Chondrocyte (in vitro differentiated cells): ENCODE measurements around the gene ESRRA. TPM values are rescaled to one million over a fixed set of nuclear protein-coding genes. Genes with fewer than 3 reads are reported as not detected.
A peak's percentile ranks its signal among the peaks of the same experiment; 100 is the strongest.

Source experiments
- DNase-seq: peaks from one replicate; pipeline ENCODE4 v3.0.0; 2021; ENCODE audit warnings: mixed read lengths, low spot score
- H3K27ac Mint-ChIP-seq: one replicate; pipeline ENCODE4 v1.8.0; 2021; ENCODE audit warnings: mild to moderate bottlenecking, moderate library complexity, mixed read lengths; ENCODE audit not compliant: unreplicated experiment
- H3K27me3 Mint-ChIP-seq: 2 replicates; pipeline ENCODE4 v1.8.0; 2021; ENCODE audit warnings: low read depth, mixed read lengths
- H3K36me3 Mint-ChIP-seq: 2 replicates; pipeline ENCODE4 v1.8.0; 2021; ENCODE audit warnings: low read depth, mixed read lengths
- H3K4me1 Mint-ChIP-seq: 2 replicates; pipeline ENCODE4 v1.8.0; 2021; ENCODE audit warnings: low read depth, mild to moderate bottlenecking, mixed read lengths
- H3K4me3 Mint-ChIP-seq: one replicate; pipeline ENCODE4 v1.8.0; 2021; ENCODE audit warnings: mild to moderate bottlenecking, moderate library complexity, mixed read lengths; ENCODE audit not compliant: unreplicated experiment
- H3K9me3 Mint-ChIP-seq: 2 replicates; pipeline ENCODE4 v1.8.0; 2021; ENCODE audit warnings: low read depth, mixed read lengths
- total RNA-seq: library from RNA; stranded (reverse); gene quantifications from 3 replicates; pipeline ENCODE4 v1.2.1, GENCODE V29; 2021
- TF ChIP-seq, protein P1 (sequence below): fragments of 200-600 bp; sonication (generic); IDR thresholded peaks from 2 replicates; pipeline ENCODE4 v1.5.0; 2021; ENCODE audit warnings: antibody characterized with exemption, mild to moderate bottlenecking, moderate library complexity

ESRRA gene
- total RNA-seq, 1 donor from 2014 or later: 29.6 TPM

DNA sequence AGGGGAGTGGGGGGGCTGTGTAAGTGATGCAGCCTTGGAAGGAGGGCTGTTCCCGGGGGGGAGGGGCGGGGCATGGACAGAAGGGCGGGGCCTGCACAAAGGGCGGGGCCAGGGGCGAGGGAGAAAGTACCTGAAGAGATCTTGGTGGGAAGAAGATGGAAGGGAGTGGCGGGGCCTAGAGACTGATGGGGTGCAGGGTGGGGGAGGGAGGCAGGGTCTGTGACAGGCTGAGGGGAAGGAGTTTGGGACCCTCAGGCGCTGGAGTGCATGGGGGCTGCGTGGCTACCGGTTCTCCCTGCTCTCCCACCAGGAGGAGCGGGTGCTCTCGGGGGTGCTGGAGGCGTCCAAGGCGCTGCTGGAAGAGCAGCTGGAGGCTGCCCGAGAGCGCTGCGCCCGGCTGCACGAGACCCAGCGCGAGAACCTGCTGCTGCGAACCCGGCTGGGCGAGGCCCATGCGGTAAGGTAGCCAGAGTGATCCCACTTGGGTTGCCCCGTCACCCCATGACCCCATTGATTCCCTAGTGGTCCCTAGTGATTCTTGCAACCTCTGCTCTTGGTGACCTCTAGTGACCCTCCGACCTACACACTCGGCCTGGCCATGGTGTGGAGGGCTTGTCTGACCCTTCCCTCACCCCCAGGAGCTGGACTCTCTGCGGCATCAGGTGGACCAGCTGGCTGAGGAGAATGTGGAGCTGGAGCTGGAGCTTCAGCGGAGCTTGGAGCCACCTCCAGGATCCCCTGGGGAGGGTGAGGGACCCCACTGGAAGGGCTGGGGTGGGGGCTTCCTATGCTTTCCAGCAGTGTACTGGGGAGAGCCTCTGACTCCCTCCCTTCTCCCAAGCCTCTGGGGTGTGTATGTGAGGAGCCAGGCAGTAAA is 37.8 kb downstream of the ESRRA start:
- TF ChIP-seq, protein P1, sequence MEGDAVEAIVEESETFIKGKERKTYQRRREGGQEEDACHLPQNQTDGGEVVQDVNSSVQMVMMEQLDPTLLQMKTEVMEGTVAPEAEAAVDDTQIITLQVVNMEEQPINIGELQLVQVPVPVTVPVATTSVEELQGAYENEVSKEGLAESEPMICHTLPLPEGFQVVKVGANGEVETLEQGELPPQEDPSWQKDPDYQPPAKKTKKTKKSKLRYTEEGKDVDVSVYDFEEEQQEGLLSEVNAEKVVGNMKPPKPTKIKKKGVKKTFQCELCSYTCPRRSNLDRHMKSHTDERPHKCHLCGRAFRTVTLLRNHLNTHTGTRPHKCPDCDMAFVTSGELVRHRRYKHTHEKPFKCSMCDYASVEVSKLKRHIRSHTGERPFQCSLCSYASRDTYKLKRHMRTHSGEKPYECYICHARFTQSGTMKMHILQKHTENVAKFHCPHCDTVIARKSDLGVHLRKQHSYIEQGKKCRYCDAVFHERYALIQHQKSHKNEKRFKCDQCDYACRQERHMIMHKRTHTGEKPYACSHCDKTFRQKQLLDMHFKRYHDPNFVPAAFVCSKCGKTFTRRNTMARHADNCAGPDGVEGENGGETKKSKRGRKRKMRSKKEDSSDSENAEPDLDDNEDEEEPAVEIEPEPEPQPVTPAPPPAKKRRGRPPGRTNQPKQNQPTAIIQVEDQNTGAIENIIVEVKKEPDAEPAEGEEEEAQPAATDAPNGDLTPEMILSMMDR: no peak
- Mint-ChIP-seq H3K36me3 (no peaks in the 10 kb centered on the region), H3K27me3 (no peaks in the 10 kb centered on the region), H3K27ac (no peak overlapping the region), H3K4me3 (no peak overlapping the region), H3K9me3 (no peaks in the 10 kb centered on the region), H3K4me1 (no peaks in the 10 kb centered on the region)
- no peak for DNase-seq

DNA sequence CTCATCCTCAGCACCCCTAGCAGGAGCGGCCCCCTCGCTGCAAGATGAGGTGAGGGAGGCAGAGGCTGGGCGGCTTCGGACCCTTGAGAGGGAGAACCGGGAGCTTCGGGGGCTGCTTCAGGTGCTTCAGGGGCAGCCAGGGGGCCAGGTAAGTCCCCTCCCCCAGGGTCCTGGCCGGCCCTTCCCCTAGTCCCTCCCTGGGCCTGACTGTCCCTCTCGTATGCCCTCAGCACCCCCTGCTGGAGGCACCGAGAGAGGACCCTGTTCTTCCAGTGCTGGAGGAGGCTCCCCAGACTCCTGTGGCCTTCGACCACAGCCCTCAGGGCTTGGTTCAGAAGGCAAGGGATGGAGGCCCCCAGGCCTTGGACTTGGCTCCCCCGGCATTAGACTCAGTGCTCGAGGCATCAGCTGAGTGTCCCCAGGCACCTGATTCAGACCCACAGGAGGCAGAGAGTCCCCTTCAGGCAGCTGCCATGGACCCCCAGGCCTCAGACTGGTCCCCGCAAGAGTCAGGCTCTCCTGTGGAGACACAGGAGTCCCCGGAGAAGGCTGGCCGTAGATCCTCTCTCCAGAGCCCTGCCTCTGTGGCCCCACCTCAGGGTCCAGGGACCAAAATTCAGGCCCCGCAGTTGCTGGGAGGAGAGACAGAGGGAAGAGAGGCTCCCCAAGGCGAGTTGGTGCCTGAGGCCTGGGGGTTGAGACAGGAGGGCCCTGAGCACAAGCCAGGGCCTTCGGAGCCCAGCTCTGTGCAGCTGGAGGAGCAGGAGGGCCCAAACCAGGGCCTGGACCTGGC is 38.6 kb downstream of the ESRRA start:
- H3K4me1 Mint-ChIP-seq: no peaks in the 10 kb centered on the region
- H3K9me3 Mint-ChIP-seq: no peaks in the 10 kb centered on the region
- no peaks in the 10 kb centered on the region for H3K36me3 Mint-ChIP-seq
- DNase-seq: no peak
- H3K27ac Mint-ChIP-seq: no peak overlapping the region
- TF ChIP-seq, protein P1: peak; percentile 45
- no peaks in the 10 kb centered on the region for H3K27me3 Mint-ChIP-seq
- no peak overlapping the region for H3K4me3 Mint-ChIP-seq

DNA sequence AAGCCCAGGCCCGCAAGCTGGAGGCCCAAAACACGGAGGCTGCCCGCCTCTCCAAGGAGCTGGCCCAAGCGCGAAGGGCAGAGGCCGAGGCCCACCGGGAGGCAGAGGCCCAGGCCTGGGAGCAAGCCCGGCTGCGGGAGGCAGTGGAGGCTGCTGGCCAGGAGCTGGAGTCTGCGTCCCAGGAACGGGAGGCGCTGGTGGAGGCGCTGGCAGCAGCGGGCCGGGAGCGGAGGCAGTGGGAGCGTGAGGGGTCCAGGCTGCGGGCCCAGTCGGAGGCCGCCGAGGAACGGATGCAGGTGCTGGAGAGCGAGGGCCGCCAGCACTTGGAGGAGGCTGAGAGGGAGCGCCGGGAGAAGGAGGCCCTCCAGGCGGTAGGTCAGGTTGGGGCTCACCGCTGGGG is 39.5 kb downstream of the ESRRA start:
- DNase-seq: no peak
- H3K4me3 Mint-ChIP-seq: no peak overlapping the region
- no peaks in the 10 kb centered on the region for H3K27me3 Mint-ChIP-seq
- no peaks in the 10 kb centered on the region for H3K4me1 Mint-ChIP-seq
- no peaks in the 10 kb centered on the region for H3K36me3 Mint-ChIP-seq
- H3K9me3 Mint-ChIP-seq: no peaks in the 10 kb centered on the region
- H3K27ac Mint-ChIP-seq: no peak overlapping the region
- TF ChIP-seq, protein P1: no peak

DNA sequence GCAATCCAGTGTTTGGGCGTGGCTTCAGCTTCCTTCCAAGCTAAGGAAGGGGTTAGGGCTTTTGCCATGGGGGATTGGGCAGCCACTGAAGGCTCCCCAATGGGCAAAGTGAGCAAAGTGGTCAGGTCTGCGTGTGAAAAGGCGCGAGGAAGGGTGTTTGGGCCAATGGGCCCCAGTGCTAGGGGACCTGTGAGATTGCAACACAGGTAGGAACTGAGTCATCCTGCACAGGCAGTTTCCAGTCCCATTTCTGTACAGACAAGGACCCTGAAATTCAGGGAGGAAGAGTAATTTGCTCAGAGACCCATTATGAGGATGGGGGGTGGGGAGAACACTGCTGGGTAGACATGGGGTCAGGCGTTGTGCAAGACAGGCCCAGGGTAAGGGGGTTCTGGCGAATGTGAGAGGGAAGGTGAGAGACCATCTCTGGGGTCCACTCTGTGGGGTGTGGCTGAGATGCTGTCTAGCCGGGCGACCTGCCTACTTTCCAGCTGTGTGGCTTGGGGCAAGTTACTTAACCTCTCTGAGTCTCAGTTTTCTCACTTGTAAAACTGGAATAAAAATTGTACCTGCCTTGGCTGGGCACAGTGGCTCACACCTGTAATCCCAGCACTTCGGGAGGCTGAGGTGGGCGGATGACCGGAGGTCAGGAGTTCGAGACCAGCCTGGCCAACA is 42.0 kb downstream of the ESRRA start:
- Mint-ChIP-seq H3K36me3 (no peaks in the 10 kb centered on the region), H3K4me1 (no peaks in the 10 kb centered on the region), H3K27me3 (no peaks in the 10 kb centered on the region), H3K4me3 (no peak overlapping the region), H3K9me3 (no peaks in the 10 kb centered on the region), H3K27ac (no peak overlapping the region)
- TF ChIP-seq, protein P1: no peak
- DNase-seq: no peak
